Activated naive CD4-positive, alpha-beta T cell treated with anti-CD3 and anti-CD28 coated beads, Interleukin-2, amount 50 U/mL, for 72 hours (primary cell): ENCODE measurements around the gene NPAS2. TPM values are rescaled to one million over a fixed set of nuclear protein-coding genes. Genes with fewer than 3 reads are reported as not detected.
A peak's percentile ranks its signal among the peaks of the same experiment; 100 is the strongest.

Source experiments
- ATAC-seq, 2 donors: fragments of 150-1000 bp; cut with Tn5 transposase; 2 replicates each; pipeline ENCODE4 v1.10.0; 2021; ENCODE audit warnings: mild to moderate bottlenecking in 2 of 2, moderate library complexity in 2 of 2
- DNase-seq, 2 donors: peaks; one replicate each; pipeline ENCODE4 v3.0.0; 2021 to 2022; ENCODE audit warnings: low spot score in 2 of 2
- H3K27ac Mint-ChIP-seq, 2 donors: one replicate each; pipeline ENCODE4 v1.8.0; 2022; ENCODE audit warnings: mild to moderate bottlenecking in 2 of 2, mixed read lengths in 2 of 2
- H3K36me3 Mint-ChIP-seq, 2 donors: one replicate each; pipeline ENCODE4 v1.8.0; 2022; ENCODE audit warnings: mixed read lengths in 2 of 2
- H3K9me3 Mint-ChIP-seq, 2 donors: one replicate each; pipeline ENCODE4 v1.8.0; 2022; ENCODE audit warnings: mixed read lengths in 2 of 2
- total RNA-seq, 2 donors: library from RNA; stranded (reverse); gene quantifications; one replicate each; pipeline ENCODE4 v1.2.3, GENCODE V29; 2022

The NPAS2 gene
- total RNA-seq, 2 donors from 2014 or later = 3.1 to 20.9 TPM

DNA sequence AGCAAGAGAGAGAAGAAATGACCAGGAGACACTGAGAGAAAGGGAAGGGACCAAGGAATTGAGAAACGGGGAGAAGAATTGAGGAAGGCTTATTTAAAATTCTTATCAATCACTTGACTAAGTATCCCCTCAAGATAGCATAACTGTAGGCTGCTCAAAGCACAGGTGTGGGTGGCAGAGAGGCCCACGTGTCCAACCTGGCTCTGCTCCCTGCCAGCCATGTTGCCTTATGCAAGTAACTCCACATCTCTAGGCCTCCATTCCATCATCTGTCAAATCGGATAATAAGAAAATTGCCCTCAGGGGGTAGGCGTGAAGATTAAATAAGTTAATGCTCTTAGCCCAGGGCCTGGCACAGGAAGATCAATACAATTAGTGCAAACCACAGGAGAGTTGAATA is 7.4 kb upstream of the NPAS2 start:
- H3K36me3 Mint-ChIP-seq = peaks cover 2% of the 10 kb centered on the region in 2 donors
- no peak for DNase-seq
- peak overlapping the region; percentile 2 to 13 for H3K27ac Mint-ChIP-seq
- ATAC-seq = no peak
- H3K9me3 Mint-ChIP-seq = peaks cover 5 to 7% of the 10 kb centered on the region in 2 donors

- peak overlapping the region in 1 of 2 donors; percentile 55 for H3K27ac Mint-ChIP-seq
- no peak for DNase-seq
- H3K36me3 Mint-ChIP-seq = peaks cover 6 to 11% of the 10 kb centered on the region in 2 donors
- peak; percentile 66 to 87 for ATAC-seq
- peaks cover 5 to 7% of the 10 kb centered on the region in 2 donors for H3K9me3 Mint-ChIP-seq
Measured at GRCh38 chr2:100813527-100813926, 6.4 kb upstream of the NPAS2 start.

DNA sequence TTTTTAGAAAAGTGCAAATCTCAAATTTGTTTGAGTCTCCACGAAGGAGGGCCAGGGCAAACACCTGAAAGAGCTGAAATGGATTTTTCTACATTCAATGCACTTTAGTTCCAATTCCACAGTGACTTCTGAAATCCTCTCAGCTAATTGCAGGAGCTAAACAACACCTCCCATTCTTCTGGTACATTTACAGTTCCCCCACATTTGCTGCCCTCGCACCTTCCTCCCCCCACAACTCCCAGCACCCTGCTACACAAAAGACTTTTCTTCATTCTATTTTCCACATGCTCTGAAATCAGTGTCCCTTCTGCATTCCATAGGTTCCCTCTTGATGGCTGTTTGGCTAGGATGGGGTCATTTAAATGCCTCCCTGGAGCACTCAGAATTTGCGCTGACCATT is 5.9 kb upstream of the NPAS2 start:
- Mint-ChIP-seq H3K9me3 (peaks cover 5 to 7% of the 10 kb centered on the region in 2 donors), H3K27ac (peak overlapping the region in 1 of 2 donors; percentile 55)

DNA sequence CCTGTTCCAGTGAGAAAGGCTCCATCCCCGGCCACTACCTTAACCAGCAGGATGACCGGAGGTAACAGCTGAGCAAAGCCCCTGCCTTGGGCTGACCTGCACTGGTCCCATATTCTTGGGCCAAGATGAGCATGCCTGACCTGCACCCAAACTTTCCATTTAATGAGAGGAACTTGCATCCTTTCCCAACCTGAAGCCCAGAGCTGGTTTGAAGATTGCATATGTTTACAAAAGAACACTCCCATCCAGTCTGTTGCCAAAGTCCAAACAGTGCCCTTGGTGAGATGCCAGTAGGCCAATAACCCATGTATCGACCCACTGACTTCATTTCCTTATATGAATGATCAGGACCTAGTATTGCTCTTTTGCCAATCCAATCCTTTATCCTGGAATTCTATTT is 5.5 kb upstream of the NPAS2 start:
- peak overlapping the region in 1 of 2 donors; percentile 55 for H3K27ac Mint-ChIP-seq
- H3K9me3 Mint-ChIP-seq = peaks cover 5 to 7% of the 10 kb centered on the region in 2 donors
- DNase-seq (no peak), ATAC-seq (no peak)
- peaks cover 6 to 11% of the 10 kb centered on the region in 2 donors for H3K36me3 Mint-ChIP-seq

More for the DNA sequence above, 5.9 kb upstream of the NPAS2 start:
- DNase-seq = no peak
- peaks cover 6 to 11% of the 10 kb centered on the region in 2 donors for H3K36me3 Mint-ChIP-seq
- no peak for ATAC-seq

DNA sequence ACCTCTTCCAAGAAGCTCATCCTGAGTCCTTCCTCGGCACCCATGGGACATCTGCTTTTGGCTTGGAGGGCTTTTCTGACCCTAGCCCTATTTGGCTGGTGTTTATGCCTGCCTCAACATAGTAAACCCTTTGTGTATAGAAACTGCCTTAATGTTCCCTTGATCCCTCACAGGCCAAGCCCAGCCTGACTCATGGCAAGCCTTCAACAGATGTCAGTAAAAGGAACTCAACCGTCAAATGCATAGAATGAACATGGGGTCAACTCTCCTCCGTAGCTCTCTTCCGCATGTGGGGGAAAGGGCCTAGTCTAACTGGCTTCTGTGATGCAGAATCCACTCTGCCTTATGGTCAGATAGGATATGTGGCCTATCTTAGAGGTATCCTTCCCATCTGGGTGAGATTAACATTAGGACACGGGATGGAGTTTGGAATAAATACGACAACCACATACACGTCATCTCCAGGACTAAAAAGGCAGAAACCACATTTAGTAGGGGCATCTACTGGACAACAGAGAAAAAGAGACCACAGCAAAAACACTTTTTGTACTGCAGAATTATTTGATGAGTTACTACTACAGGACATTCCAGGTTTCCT is 2.5 kb upstream of the NPAS2 start:
- Mint-ChIP-seq H3K36me3 (peaks cover 6 to 24% of the 10 kb centered on the region in 2 donors), H3K27ac (peak overlapping the region in 1 of 2 donors; percentile 58), H3K9me3 (peaks cover 0 to 2% of the 10 kb centered on the region in 2 donors)
- no peak for ATAC-seq
- DNase-seq = no peak

GRCh38 chr2:100818003-100818605 is 1.8 kb upstream of the NPAS2 start:
- peaks cover 6 to 24% of the 10 kb centered on the region in 2 donors for H3K36me3 Mint-ChIP-seq
- ATAC-seq = peak; percentile 35 to 42
- H3K27ac Mint-ChIP-seq = peak overlapping the region; percentile 55 to 85
- DNase-seq = no peak
- H3K9me3 Mint-ChIP-seq = no peaks in the 10 kb centered on the region

DNA sequence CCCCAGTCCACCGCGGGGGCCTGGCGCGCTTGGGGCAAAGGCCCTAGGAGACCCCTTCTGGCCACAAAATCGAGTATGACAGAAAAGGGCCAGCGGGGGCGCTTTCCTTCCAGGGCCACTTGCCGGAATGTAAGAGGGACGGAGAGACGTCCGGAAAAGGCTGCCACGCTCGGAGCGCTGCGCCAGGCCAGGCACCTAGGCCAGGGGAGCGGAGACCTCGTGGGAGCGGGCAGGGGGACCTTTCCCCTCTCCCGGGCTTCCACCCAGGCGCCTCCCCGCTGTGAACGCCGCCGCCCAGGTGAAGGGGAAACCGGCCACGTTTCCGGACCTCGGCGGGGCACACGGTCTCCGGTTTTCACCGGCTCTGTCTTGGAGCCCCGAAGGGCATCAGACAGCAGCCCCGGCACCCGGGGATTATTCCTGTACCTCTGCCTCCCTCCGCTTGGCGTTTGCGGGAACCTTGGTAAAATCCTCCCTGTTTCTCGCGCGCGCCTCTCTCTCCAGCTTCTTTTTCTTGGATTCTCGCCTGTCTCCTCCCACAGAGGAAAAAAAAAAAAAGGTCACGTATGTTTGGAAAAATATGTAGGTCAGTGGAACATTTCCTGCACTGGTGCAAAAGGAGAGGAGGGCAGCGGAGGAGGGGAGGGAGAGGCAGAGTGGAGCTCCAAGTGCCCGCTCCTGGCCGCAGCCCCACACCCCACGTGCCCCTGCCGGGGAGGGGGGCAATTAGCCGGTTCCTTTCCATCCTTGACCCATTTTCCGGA is 1.2 kb upstream of the NPAS2 start:
- no peaks in the 10 kb centered on the region for H3K9me3 Mint-ChIP-seq
- DNase-seq (peak in 1 of 2 donors; percentile 36), ATAC-seq (peak; percentile 47 to 49)
- peaks cover 6 to 24% of the 10 kb centered on the region in 2 donors for H3K36me3 Mint-ChIP-seq
- H3K27ac Mint-ChIP-seq = peak overlapping the region; percentile 55 to 90

DNA sequence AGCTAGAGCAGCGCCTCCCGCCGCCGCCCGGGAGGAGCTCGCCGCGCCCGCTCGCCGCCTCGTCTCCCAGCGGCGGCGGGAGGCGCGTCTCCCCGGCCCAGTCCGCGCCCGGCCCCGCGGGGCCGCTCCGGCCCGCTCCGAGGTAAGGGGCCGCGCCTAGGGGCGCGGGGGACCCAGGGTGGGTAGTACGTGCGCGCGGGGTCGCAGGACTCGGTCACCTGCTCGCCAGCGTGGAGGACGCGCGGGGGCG is 259 bp downstream of the NPAS2 start:
- peak in 1 of 2 donors; percentile 19 for ATAC-seq
- no peaks in the 10 kb centered on the region for H3K9me3 Mint-ChIP-seq
- no peak for DNase-seq
- no peak overlapping the region for H3K27ac Mint-ChIP-seq
- H3K36me3 Mint-ChIP-seq = peaks cover 6 to 24% of the 10 kb centered on the region in 2 donors

DNA sequence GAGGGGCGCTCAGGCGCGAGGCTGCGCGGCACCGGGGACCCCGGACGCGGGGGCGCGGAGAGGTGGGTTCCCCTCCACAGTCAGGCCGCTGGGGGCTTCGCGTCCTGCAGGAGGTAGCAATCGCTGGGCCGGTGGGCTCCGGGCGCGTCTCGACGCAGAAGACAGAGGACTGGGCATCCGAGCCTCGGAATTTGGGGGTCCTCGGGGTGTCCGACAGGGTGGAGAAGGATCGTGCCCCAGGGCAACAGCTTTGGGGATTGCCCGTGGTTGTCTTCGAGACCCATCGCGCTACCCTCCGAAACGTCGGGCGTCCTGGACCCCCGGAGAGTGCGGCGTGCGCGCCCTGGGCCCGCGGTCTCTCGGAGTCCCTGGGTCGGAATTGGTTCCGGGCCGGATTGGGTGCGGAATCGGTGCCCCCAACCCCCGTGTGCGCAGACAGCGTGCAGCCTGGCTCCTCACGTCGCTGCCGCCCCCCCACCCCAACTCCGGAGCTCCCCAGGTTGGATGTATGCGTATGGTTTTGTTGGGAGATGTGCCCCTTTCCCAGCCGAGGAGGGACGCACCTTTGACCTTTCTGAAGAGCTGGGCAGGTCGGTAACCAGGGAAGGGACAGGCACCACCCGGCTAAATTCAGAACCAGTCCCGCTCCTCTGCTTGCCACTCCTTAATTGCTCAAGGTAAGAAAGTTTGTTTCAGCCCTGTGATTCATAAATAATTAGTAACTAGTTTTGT is 750 bp downstream of the NPAS2 start:
- Mint-ChIP-seq H3K9me3 (no peaks in the 10 kb centered on the region), H3K27ac (peak overlapping the region in 1 of 2 donors; percentile 85), H3K36me3 (peaks cover 6 to 24% of the 10 kb centered on the region in 2 donors)
- peak in 1 of 2 donors; percentile 7 for DNase-seq
- no peak for ATAC-seq

- no peak for DNase-seq
- Mint-ChIP-seq H3K27ac (peak overlapping the region in 1 of 2 donors; percentile 85), H3K36me3 (peaks cover 6 to 24% of the 10 kb centered on the region in 2 donors), H3K9me3 (no peaks in the 10 kb centered on the region)
- no peak for ATAC-seq
Measured at GRCh38 chr2:100821255-100821910, 1.4 kb downstream of the NPAS2 start.

DNA sequence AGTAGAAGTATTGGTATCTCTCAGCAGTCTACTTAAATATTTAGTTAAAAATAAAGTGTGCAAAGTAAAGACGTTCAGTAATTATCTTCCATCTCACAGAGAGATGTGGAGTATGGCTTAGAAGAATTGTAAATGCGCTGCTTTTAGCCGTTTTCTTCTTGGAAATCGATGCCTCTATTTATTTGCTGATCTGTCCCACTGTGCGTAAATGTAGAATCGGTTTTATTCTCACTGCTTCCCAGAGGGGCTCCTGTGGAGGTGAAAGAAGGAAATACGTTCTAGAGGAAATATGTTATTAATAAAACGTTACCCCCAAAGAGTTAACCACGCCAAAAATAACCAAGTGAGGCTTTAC is 1.9 kb downstream of the NPAS2 start:
- peaks cover 6 to 24% of the 10 kb centered on the region in 2 donors for H3K36me3 Mint-ChIP-seq
- H3K9me3 Mint-ChIP-seq = no peaks in the 10 kb centered on the region
- H3K27ac Mint-ChIP-seq = no peak overlapping the region
- DNase-seq (no peak), ATAC-seq (no peak)

- Mint-ChIP-seq H3K36me3 (peaks cover 3 to 29% of the 10 kb centered on the region in 2 donors), H3K27ac (no peak overlapping the region)
Measured at GRCh38 chr2:100822587-100823248, 2.8 kb downstream of the NPAS2 start.

DNA sequence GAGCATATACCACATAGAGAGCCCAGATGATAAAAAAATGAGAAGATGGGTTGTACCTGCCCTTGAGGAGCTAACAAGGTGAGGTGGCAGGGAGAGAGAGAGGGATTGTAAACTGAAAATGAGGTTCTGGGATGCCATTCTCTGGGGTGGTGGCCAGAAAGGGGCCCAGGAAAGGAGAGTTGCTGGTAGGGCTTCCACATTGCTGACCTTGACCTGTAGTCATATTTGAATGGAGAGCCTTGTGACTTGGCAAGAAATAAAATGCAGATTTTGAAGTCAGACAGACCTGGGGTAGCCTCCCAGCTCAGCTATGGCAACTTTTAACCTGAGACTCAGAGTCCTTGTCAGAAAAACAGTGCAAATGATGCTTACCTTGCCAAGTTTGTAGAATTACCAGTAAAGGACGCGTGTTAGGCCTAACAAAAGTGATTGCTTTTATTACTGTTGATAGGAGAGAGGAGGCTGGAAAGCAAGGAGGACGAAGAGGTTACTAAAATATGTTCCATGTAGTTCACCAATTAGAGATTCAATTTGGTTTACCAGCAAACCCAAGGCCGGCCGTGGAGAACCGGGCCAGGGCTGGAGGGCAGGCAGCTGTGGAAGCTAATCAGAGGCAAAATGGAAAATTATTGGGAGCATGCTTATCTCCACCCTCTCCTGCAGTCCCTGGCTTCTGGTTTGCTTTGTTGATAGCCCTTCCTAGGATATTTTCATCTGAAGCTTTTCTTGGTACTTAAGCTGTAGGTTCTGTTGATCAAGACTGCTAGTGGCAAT is 3.9 kb downstream of the NPAS2 start:
- ATAC-seq (no peak), DNase-seq (no peak)
- peaks cover 0 to 9% of the 10 kb centered on the region in 2 donors for H3K9me3 Mint-ChIP-seq
- peaks cover 0 to 32% of the 10 kb centered on the region in 2 donors for H3K36me3 Mint-ChIP-seq
- no peak overlapping the region for H3K27ac Mint-ChIP-seq

More at GRCh38 chr2:100822587-100823248, 2.8 kb downstream of the NPAS2 start:
- DNase-seq = no peak
- ATAC-seq = no peak
- H3K9me3 Mint-ChIP-seq = peaks cover 0 to 4% of the 10 kb centered on the region in 2 donors

GRCh38 chr2:100824842-100825241 is 4.9 kb downstream of the NPAS2 start:
- DNase-seq = no peak
- H3K27ac Mint-ChIP-seq = no peak overlapping the region
- peaks cover 0 to 9% of the 10 kb centered on the region in 2 donors for H3K9me3 Mint-ChIP-seq
- H3K36me3 Mint-ChIP-seq = peaks cover 0 to 34% of the 10 kb centered on the region in 2 donors
- ATAC-seq = no peak

DNA sequence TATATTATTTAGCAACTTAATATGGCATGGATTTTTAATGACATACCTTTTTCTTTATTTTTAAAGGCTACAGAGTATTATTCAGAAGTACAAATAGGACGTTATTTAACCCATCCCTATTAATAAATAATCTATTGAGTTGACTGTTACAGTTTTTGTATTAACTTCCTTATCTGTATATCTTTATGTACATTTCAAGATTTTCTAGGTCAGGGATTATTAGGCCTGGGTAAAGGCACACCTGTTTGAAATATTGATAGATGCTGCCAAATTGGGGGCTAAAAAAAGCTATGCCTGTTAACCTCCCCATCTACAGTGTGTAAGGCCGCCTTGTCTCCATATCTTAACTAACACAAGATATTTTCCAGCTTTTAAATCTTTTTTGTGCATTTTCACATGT is 6.6 kb downstream of the NPAS2 start:
- no peak for ATAC-seq
- Mint-ChIP-seq H3K36me3 (peaks cover 0 to 31% of the 10 kb centered on the region in 2 donors), H3K9me3 (peaks cover 0 to 9% of the 10 kb centered on the region in 2 donors), H3K27ac (no peak overlapping the region)
- DNase-seq = no peak
